ENCODE results near the gene NPTX1. TPM values are rescaled to one million over a fixed set of nuclear protein-coding genes. Genes with fewer than 3 reads are reported as not detected.

NPTX1 gene
- total and polyA plus RNA-seq, 9 donors, result 0.02 to 19.8 (median 0.33) TPM; not detected in 1

DNA sequence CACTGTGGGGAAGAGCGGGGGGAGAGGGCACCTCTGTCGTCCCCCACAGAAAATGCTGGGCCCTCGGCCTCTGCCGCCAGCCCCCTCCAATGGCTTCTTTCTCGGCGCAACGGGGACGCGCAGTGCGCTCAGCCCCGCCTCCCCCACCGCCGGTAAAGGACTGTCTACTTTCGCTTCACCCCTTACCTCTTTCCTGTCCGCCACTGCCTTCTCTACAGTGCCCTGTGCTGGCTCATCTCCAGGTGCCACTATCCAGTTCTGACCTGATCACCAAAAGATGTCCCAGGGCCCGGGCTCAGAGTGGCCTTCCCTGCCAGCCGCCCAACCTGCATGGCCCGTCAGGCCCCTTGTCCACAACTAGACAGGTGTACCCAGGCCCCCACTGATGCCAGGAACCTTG, 54.1 kb downstream of the NPTX1 start:
- Histone ChIP-seq H3K4me3 (no peak overlapping the region), H3K9me3 (no peaks in the 10 kb centered on the region), H3K27me3 (no peaks in the 10 kb centered on the region), H3K36me3 (no peaks in the 10 kb centered on the region), H3K27ac (no peak overlapping the region), H3K4me1 (ENCODE audit: insufficient read depth) (no peaks in the 10 kb centered on the region)
- DNase-seq, result peak in 3 of 5 donors; percentile 19 to 29 (median 21)
- TF ChIP-seq POLR2A (IDR thresholded peaks at IDR 0.05) (no peak), EP300 (IDR thresholded peaks at IDR 0.05) (no peak)
- TF ChIP-seq, protein P1, sequence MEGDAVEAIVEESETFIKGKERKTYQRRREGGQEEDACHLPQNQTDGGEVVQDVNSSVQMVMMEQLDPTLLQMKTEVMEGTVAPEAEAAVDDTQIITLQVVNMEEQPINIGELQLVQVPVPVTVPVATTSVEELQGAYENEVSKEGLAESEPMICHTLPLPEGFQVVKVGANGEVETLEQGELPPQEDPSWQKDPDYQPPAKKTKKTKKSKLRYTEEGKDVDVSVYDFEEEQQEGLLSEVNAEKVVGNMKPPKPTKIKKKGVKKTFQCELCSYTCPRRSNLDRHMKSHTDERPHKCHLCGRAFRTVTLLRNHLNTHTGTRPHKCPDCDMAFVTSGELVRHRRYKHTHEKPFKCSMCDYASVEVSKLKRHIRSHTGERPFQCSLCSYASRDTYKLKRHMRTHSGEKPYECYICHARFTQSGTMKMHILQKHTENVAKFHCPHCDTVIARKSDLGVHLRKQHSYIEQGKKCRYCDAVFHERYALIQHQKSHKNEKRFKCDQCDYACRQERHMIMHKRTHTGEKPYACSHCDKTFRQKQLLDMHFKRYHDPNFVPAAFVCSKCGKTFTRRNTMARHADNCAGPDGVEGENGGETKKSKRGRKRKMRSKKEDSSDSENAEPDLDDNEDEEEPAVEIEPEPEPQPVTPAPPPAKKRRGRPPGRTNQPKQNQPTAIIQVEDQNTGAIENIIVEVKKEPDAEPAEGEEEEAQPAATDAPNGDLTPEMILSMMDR (IDR thresholded peaks at IDR 0.05), result no peak
- WGBS, 3 donors, result 71 to 74% (median 73%) methylated on average over 18 of the region's 18 CpGs
- intact Hi-C loops (cut with DNase I), result loop anchor here in 3 of 4 donors (10.0 kb wide), 2 partner anchors 153 to 683 kb away; no protein-coding TSS in a partner anchor

DNA sequence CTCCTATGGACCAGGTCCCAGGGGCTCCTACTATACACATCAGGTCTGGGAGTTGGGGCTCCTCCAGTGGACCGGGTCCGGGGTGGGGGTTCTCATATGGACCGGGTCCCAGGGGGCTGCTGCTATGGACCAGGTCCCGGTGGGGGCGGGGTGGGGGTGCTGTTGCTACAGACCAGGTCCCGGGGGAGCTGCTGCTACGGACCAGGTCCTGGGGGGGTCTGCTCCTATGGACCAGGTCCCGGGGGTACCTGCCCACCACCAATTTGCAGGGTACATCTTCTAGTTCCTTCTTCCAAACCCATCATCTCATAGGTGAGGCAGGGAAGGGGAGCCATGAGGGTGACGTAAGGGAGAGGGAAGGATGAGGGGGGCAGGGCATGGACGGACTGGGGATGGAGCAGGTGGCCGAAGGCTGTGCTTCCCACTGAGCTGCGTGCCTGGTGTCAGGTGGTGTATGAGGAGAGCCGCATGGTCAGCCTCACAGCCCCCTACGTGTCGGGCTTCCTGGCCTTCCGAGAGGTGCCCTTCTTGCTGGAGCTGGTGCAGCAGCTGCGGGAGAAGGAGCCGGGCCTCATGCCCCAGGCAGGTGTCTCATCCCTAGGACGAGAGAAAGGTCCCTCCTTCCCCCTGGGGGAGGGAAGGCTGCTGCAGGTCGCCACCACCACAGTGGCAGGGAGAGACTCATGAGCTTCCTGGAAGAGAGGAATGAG, 54.9 kb downstream of the NPTX1 start:
- intact Hi-C loops (cut with DNase I), result loop anchor here in 3 of 4 donors (10.0 kb wide), 2 partner anchors 153 to 683 kb away; no protein-coding TSS in a partner anchor
- TF ChIP-seq, protein P1 (IDR thresholded peaks at IDR 0.05), result no peak
- TF ChIP-seq POLR2A (IDR thresholded peaks at IDR 0.05) (no peak), EP300 (IDR thresholded peaks at IDR 0.05) (no peak)
- Histone ChIP-seq H3K9me3 (no peaks in the 10 kb centered on the region), H3K27me3 (no peaks in the 10 kb centered on the region), H3K4me1 (ENCODE audit: insufficient read depth) (no peaks in the 10 kb centered on the region), H3K36me3 (no peaks in the 10 kb centered on the region), H3K4me3 (no peak overlapping the region), H3K27ac (no peak overlapping the region)
- 46 to 62% (median 47%) methylated on average over 17 to 20 of the region's 20 CpGs for WGBS, 3 donors
- peak in 1 of 5 donors; percentile 20 for DNase-seq

DNA sequence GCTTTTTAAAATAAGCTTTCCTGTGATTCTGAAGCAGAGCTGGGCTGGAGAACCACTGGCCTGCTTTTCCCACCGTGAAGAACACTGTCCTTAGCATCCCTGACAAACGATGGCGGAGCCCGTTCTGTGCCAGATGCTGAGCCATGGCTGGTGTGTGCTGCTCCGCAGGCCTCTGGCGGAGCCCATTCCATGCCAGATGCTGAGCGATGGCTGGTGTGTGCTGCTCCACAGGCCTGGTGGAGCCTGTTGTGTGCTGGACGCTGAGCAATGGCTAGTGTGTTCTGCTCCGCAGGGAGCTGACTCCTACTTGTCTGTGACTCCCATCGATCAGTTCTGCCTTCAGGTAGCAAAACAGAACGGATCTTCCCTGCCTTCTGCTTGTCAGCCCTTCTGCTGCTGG, 57.2 kb downstream of the NPTX1 start:
- Histone ChIP-seq H3K36me3 (no peaks in the 10 kb centered on the region), H3K27me3 (no peaks in the 10 kb centered on the region), H3K4me3 (no peak overlapping the region), H3K27ac (no peak overlapping the region), H3K9me3 (no peaks in the 10 kb centered on the region), H3K4me1 (ENCODE audit: insufficient read depth) (peaks cover 4% of the 10 kb centered on the region)
- no peak for DNase-seq
- WGBS, 3 donors, result 79 to 82% (median 80%) methylated on average over 11 of the region's 11 CpGs
- intact Hi-C loops (cut with DNase I), result no loop called here
- TF ChIP-seq, protein P1 (IDR thresholded peaks at IDR 0.05), result no peak
- TF ChIP-seq POLR2A (IDR thresholded peaks at IDR 0.05) (no peak), EP300 (IDR thresholded peaks at IDR 0.05) (no peak)

GRCh38 chr17:80418589-80418988, 57.8 kb downstream of the NPTX1 start:
- Histone ChIP-seq H3K27me3 (no peaks in the 10 kb centered on the region), H3K36me3 (no peaks in the 10 kb centered on the region), H3K4me3 (no peak overlapping the region), H3K9me3 (no peaks in the 10 kb centered on the region), H3K4me1 (ENCODE audit: insufficient read depth) (peaks cover 5% of the 10 kb centered on the region), H3K27ac (no peak overlapping the region)
- WGBS, 3 donors, result 91 to 93% (median 93%) methylated on average over 11 of the region's 11 CpGs
- TF ChIP-seq POLR2A (IDR thresholded peaks at IDR 0.05), result no peak
- no peak for TF ChIP-seq EP300 (IDR thresholded peaks at IDR 0.05)
- TF ChIP-seq, protein P1 (IDR thresholded peaks at IDR 0.05), result no peak
- no peak for DNase-seq
- intact Hi-C loops (cut with DNase I), result no loop called here

Small RNAs within 50 kb of the gene (microRNA-seq; reads per million reads assigned to microRNA genes)
- gene MIR4730, result 0 reads per million in 3 donors

Small RNAs within 50 kb of the gene (small RNA-seq; reads per million reads assigned to genes)
- not detected for gene AC120024.2
- gene AC120024.3, result not detected
- gene MIR4730, result not detected

Other genes with a start within 250 kb of the NPTX1 start
- 10 to 100 TPM; 37.3 to 89.1 (median 50.8) TPM for gene RNF213, start 215.8 kb downstream of the NPTX1 start, total RNA-seq
- gene RNF213, start 215.8 kb downstream of the NPTX1 start, polyA plus RNA-seq, result 10 to 100 TPM; 21.5 to 78.1 TPM
- 10 to 100 TPM; 16.3 to 24.1 (median 21.3) TPM for gene ENDOV, start 61.4 kb downstream of the NPTX1 start, total RNA-seq
- 10 to 100 TPM in 1 of 2 donors, 1 to 10 TPM in 1; 8.9 to 18.0 TPM for gene ENDOV, start 61.4 kb downstream of the NPTX1 start, polyA plus RNA-seq
- gene RPTOR, start 68.2 kb upstream of the NPTX1 start, total RNA-seq, result 10 to 100 TPM; 20.7 to 41.9 (median 31.4) TPM
- 10 to 100 TPM; 11.1 to 13.4 TPM for gene RPTOR, start 68.2 kb upstream of the NPTX1 start, polyA plus RNA-seq